Heart right ventricle (tissue), 16 donors: ENCODE results near the gene MICALL1. TPM values are rescaled to one million over a fixed set of nuclear protein-coding genes. Genes with fewer than 3 reads are reported as not detected.

Experiments used
- ATAC-seq, 8 donors: fragments of 200-7000 bp; cut with Tn5 transposase; one replicate each; pipeline ENCODE4 v1.9.1; 2020; ENCODE audit warnings: mild to moderate bottlenecking in 8 of 8, moderate library complexity in 8 of 8, moderate number of reproducible peaks in 1 of 8
- DNase-seq, 2 donors: peaks; one replicate each; pipeline ENCODE4 v3.0.0-alpha.2; 2020
- H3K27ac ChIP-seq, 10 donors: fragments of 200-600 bp; sonication (generic) in 2 of 10; one replicate each; pipeline versions ENCODE4 v1.5.0 to v1.8.0; 2020 to 2022; ENCODE audit warnings: mild to moderate bottlenecking in 3 of 10
- H3K27me3 ChIP-seq, 7 donors: fragments of 200-600 bp; one replicate each; pipeline ENCODE4 v1.8.0; 2021 to 2022; ENCODE audit warnings: mild to moderate bottlenecking in 2 of 7
- H3K36me3 ChIP-seq, 9 donors: fragments of 200-600 bp; sonication (generic) in 1 of 9; one replicate each; pipeline versions ENCODE4 v1.5.0 to v1.8.0; 2020 to 2022; ENCODE audit warnings: mild to moderate bottlenecking in 2 of 9
- H3K4me1 ChIP-seq, 9 donors: fragments of 200-600 bp; sonication (generic) in 1 of 9; one replicate each; pipeline versions ENCODE4 v1.5.0 to v1.8.0; 2020 to 2022; ENCODE audit warnings: mild to moderate bottlenecking in 4 of 9
- H3K4me3 ChIP-seq, 10 donors: fragments of 200-600 bp; sonication (generic) in 2 of 10; one replicate each; pipeline versions ENCODE4 v1.5.0 to v1.8.0; 2020 to 2022; ENCODE audit warnings: mild to moderate bottlenecking in 7 of 10, moderate library complexity in 2 of 10
- H3K9me3 ChIP-seq, 11 donors: fragments of 200-600 bp in 10 of 11; sonication (generic) in 2 of 11; one replicate each; pipeline versions ENCODE4 v1.5.0 to v1.8.0; 2013 to 2022; ENCODE audit warnings: mild to moderate bottlenecking in 2 of 11, control low read depth in 1 of 11, moderate library complexity in 1 of 11
- WGBS, 2 donors: extraction: QIAGEN DNeasy Blood & Tissue Kit; methylation state at CpG; one replicate each; pipeline ENCODE4 v1.1.7; 2013; ENCODE audit warnings: inconsistent platforms in 1 of 2; 5-methylcytosine and 5-hydroxymethylcytosine counted together
- intact Hi-C, 10 donors: fragments of 100-400 bp; cut with DNase I; formaldehyde crosslinking; loops; one replicate each; pipeline versions ENCODE4 v1.11.1 to v1.14.2; 2022
- polyA plus RNA-seq, 2 donors: library from polyadenylated mRNA; stranded (reverse); fragments of 200-250 nt; gene quantifications; one replicate each; pipeline ENCODE4 v1.2.3, GENCODE V29; 2013
- total RNA-seq, 10 donors: library from RNA; stranded (reverse); fragmentation: NEBNext Ultra II Directional in 3 of 10; extraction: Animal tissue kit (Norgen Biotek cat#: 25700) in 3 of 10; gene quantifications; one replicate each; pipeline versions ENCODE4 v1.2.1 to v1.2.4, GENCODE V29; 2021 to 2023
- TF ChIP-seq, protein P1 (sequence below), 9 donors: fragments of 200-600 bp; sonication (generic) in 2 of 9; IDR thresholded peaks; one replicate each; pipeline versions ENCODE4 v1.5.0 to v1.8.0; 2021 to 2022; ENCODE audit warnings: antibody characterized with exemption in 9 of 9, mild to moderate bottlenecking in 5 of 9, moderate library complexity in 1 of 9
- donor health status: Arrhythmogenic right ventricular cardiomyopathy.
- donor health status: ischemic (EF 13 %, LVEDD 7.1; RV severe dilation, severe dysfunction).
- donor health status: healthy with polysubstance abuse.
- donor health status: DM: no; HTN: yes; CAD: no.
- donor health status: DM: no; HTN: no; CAD: no.
- donor health status: ischemic (EF 25% LVEDD 6.9; RV normal size, moderate dysfunction).
- donor health status: ischemic (EF 25% LVEDD 5.7; RV mildly dilated, moderate dysfunction).
- donor health status: healthy.
- donor health status: DM: yes; HTN: yes; CAD: no.
- donor health status: Ischemic cardiomyopathy.
- donor health status: ischemic (EF 35%, LVEDD 5.7; RV mildly dilated, moderate dysfunction).
- donor health status: nonischemic (EF 11% LVEDD 7.7; RV severe dilation, severe dysfunction).
- donor health status: DM: yes; HTN: yes; CAD: no.
- donor health status: PGD.
- donor health status: ischemic (EF 29% LVEDD 5.4; RV normal size, mild dysfunction).
- donor health status: nonischemic (EF 23%, LVEDD 6.1; RV moderate dilation, normal function).

The MICALL1 gene
- total and polyA plus RNA-seq, 12 donors: 9.3 to 26.9 (median 15.5) TPM

- Histone ChIP-seq H3K27ac (peak overlapping the region in 9 of 10 donors; percentile 31 to 80 (median 57)), H3K4me1 (peaks cover 7 to 46% (median 30%) of the 10 kb centered on the region in 9 donors), H3K27me3 (no peaks in the 10 kb centered on the region), H3K4me3 (no peak overlapping the region), H3K9me3 (no peaks in the 10 kb centered on the region), H3K36me3 (peaks cover 0 to 85% (median 30%) of the 10 kb centered on the region in 9 donors)
- 6 to 10% methylated on average over 13 of the region's 13 CpGs for WGBS, 2 donors
- intact Hi-C loops: loop anchor here in 7 of 10 donors (5.0 to 10.0 kb wide), 4 partner anchors 42 to 119 kb away; no protein-coding TSS in a partner anchor
- DNase-seq (peak; percentile 89 to 90), ATAC-seq (peak; percentile 94 to 98 (median 97))
- TF ChIP-seq, protein P1, sequence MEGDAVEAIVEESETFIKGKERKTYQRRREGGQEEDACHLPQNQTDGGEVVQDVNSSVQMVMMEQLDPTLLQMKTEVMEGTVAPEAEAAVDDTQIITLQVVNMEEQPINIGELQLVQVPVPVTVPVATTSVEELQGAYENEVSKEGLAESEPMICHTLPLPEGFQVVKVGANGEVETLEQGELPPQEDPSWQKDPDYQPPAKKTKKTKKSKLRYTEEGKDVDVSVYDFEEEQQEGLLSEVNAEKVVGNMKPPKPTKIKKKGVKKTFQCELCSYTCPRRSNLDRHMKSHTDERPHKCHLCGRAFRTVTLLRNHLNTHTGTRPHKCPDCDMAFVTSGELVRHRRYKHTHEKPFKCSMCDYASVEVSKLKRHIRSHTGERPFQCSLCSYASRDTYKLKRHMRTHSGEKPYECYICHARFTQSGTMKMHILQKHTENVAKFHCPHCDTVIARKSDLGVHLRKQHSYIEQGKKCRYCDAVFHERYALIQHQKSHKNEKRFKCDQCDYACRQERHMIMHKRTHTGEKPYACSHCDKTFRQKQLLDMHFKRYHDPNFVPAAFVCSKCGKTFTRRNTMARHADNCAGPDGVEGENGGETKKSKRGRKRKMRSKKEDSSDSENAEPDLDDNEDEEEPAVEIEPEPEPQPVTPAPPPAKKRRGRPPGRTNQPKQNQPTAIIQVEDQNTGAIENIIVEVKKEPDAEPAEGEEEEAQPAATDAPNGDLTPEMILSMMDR (IDR thresholded peaks at IDR 0.05): peak; percentile 90 to 100 (median 98)
Measured at GRCh38 chr22:37933711-37934376, 27.7 kb downstream of the MICALL1 start.

- no peak for DNase-seq
- Histone ChIP-seq H3K9me3 (no peaks in the 10 kb centered on the region), H3K4me1 (peaks cover 0 to 5% (median 0%) of the 10 kb centered on the region in 9 donors), H3K4me3 (no peak overlapping the region), H3K27ac (no peak overlapping the region), H3K36me3 (peaks cover 0 to 89% (median 36%) of the 10 kb centered on the region in 9 donors), H3K27me3 (no peaks in the 10 kb centered on the region)
- TF ChIP-seq, protein P1 (IDR thresholded peaks at IDR 0.05): no peak
- WGBS, 2 donors: 68 to 76% methylated on average over 12 of the region's 12 CpGs
- intact Hi-C loops: no loop called here
- ATAC-seq: peak in 1 of 8 donors; percentile 45
Measured at GRCh38 chr22:37940698-37941376, 34.7 kb downstream of the MICALL1 start.

GRCh38 chr22:37942133-37942532 is 36.0 kb downstream of the MICALL1 start:
- Histone ChIP-seq H3K9me3 (no peaks in the 10 kb centered on the region), H3K27me3 (no peaks in the 10 kb centered on the region), H3K4me1 (peaks cover 0 to 5% (median 0%) of the 10 kb centered on the region in 9 donors), H3K36me3 (peaks cover 0 to 76% (median 36%) of the 10 kb centered on the region in 9 donors), H3K27ac (no peak overlapping the region), H3K4me3 (no peak overlapping the region)
- TF ChIP-seq, protein P1 (IDR thresholded peaks at IDR 0.05): no peak
- WGBS, 2 donors: 96 to 97% methylated on average over 8 of the region's 8 CpGs
- intact Hi-C loops: no loop called here
- ATAC-seq (no peak), DNase-seq (no peak)

GRCh38 chr22:37943136-37943824 is 37.2 kb downstream of the MICALL1 start:
- WGBS, 2 donors: 92 to 93% methylated on average over 12 of the region's 12 CpGs
- intact Hi-C loops: no loop called here
- Histone ChIP-seq H3K4me1 (peaks cover 0 to 5% (median 0%) of the 10 kb centered on the region in 9 donors), H3K27ac (no peak overlapping the region), H3K27me3 (no peaks in the 10 kb centered on the region), H3K9me3 (no peaks in the 10 kb centered on the region), H3K36me3 (peaks cover 0 to 64% (median 24%) of the 10 kb centered on the region in 9 donors), H3K4me3 (no peak overlapping the region)
- TF ChIP-seq, protein P1 (IDR thresholded peaks at IDR 0.05): no peak
- DNase-seq (no peak), ATAC-seq (no peak)
